Stimulated activated CD4-positive, alpha-beta T cell treated with anti-CD3 and anti-CD28 coated beads, Interleukin-4, amount 100 ng/mL, for 4 hours (primary cell): ENCODE measurements around the gene TMEM164.

Experiments
- DNase-seq, 2 experiments: peaks; one replicate each; pipeline ENCODE4 v3.0.0-alpha.2; 2020

The TMEM164 gene

DNA sequence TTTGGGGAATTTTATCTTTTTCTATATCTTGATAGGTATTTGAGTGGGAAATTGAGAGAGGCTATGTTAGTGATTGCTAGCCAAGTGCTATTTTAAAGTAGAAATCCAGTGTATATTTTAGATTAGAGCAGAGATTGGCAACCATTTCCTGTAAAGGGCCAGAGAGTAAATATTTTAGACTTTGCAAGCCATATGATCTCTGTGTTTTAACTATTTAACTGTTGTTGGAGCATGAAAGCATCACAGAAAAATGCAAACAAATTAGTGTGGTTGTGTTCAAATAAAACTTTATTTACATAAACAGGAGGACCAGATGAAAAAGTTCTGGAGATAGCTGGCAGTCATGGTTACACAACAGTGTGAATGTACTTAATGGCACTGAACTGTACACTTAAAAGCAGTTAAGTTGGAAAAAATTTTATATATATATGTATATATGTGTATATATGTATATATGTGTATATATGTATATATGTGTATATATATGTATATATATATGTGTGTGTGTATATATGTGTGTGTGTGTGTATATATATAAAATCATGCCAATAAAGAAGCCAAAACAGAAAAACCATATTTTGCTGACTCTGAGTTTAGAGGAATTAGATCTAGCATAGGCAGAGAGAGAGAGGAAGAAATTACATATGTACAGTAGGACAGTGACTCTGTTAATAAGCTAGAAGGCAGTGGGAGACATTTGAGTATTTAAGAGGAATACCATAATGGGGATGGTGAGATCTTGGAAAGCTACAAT is 83.4 kb downstream of the TMEM164 start:
- DNase-seq, result no peak

DNA sequence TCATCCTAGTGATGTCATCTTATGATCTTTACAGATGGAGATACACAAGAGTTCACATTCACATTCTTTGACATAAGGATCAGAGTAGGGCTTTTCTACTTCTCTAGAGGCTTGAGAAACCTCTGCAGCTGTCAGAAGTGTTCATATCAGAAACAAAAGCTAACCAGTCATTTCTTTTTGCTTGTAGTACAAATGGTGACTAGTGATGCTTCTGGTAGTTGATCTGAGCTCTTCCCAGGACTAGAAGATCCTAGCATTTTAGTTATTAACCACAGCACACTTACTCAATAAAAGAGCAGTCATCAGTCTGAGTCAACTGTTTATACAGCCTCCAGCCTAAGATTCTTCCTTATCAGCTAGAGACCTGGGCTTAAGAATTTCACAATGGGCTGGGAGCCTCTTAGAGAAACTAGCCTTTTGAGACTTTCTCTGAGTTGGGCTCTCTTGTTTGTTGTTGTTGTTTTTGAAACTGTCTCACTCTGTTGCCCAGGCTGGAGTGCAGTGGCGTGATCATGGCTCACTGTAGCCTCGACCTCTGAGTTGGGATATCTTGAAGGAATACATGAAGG is 84.1 kb downstream of the TMEM164 start:
- no peak for DNase-seq

DNA sequence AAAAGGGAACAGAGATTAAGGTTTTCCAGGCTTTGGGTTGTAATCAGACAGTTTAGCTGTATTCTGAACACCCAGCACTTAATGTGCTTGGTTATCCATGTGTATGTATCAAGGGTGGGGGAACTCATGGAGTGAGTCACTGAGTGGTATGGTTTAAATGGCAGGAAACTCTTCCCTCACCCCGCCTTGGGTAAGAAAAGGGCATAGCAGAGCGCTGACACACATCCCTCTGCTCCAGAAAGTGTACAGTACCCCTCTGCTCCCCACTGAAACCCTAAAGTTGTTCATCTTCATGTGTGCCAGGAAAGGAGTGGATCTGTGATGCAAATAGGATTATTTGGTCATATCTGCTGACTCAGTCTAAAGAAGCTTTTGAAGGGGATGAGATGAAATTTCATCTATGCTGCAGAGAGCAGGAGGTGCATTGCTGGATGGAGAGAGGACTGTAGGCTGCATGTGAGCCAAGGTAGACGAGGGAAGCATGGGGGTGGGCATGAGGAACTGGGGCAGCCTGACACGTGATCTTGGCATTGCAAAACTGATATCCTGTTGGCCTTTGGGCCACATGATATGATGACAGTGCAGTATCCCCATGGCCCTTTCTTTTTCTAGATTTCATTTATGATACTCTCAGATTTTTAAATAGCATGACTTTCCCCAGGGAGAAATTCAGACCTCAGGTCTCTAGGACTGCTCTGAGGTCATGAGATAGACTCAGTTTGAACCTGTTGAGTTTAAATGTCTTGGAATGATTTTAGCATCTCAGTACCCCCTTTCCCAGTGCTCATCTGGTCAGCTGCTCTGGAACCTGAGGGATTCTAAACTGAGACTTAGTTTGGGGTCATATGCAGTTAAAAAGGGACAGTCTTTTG is 84.8 kb downstream of the TMEM164 start:
- no peak for DNase-seq

DNA sequence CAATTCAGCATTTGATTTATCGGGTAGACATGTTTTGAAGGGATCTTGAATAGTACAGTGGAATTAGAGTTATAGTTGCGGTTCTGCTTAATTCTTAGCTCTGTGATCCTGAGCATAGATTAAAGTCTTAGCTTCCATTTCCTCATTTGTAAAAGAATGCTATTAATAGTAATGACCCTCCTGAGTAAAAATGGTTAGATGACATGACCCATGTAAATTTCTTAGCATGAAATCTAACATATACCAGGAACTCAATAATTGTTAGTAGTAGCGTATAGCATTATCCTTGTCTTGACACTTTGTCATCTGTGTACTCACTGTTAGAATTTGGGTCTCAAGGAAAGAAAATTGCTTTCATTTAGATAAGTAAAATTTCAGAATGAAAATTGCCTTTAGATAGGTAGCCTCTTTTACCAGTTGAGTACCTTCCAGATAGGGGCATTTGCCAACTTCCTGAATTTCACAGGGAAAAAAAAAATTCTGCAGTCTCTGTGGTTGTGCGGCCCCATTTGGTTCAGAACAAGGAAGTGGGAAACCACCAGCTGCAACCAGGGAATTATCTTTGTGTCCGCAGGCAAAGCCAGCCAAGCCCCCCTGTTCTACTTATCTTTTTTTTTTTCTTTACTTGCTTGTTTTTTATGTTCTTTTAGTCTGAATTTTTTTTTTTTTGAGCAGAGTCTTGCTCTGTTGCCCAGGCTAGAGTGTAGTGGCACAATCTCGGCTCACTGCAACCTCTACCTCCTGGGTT is 86.9 kb downstream of the TMEM164 start:
- no peak for DNase-seq

DNA sequence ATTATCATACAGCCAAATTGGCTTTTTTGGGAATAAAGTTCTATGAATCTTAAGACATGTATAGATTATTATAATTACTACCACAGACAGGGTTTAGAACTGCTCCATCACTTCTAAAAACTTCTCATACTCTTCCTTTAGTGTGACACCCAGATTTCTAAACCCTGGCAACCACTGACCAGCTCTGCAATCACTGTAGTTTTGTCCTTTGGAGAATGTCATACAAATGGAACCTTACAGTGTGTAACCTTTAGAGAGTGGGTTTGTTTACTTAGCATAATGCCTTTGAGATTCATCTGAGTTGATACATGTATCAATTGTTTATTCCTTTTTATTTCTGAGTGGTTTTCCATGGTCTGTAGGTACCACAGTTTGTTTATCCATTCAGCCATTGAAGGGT is 95.0 kb downstream of the TMEM164 start:
- no peak for DNase-seq

DNA sequence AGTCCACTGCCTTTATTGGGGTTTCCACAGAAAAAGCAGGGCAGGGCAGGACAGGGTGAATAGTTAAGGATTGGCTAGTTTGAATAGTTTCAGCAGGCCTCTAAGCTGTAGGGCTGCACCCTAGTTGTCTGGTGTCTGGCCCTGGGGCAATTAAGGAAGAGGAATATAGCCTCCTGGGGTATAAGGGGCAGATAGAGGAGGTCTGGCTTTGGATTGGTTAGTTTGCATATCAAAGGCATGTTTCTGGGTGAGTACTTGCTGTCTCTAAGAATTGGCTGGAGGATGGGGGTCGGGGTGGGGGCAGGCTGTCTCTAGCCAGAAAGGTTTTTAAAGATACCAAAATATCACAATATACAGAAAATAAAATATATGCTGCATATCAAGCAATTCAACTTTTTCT is 100.4 kb downstream of the TMEM164 start:
- DNase-seq, result no peak

DNA sequence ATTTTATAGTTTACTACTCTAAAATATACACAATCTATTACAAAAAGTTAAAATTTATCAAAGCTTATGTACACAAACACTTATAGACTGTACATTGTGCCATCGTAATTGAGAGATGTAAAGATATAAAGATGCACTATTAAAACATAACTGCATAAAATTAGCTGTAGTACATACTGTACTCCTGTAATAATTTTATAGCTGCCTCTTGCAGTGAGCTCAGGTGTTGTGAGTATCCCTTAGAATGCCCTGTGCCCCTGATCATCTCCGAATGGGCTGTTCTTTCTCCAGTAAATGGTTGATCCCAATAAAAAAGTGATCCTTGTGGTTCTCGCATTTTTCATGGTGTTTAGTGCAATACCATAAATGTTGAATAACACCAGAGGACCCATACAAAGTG is 101.2 kb downstream of the TMEM164 start:
- DNase-seq, result no peak

DNA sequence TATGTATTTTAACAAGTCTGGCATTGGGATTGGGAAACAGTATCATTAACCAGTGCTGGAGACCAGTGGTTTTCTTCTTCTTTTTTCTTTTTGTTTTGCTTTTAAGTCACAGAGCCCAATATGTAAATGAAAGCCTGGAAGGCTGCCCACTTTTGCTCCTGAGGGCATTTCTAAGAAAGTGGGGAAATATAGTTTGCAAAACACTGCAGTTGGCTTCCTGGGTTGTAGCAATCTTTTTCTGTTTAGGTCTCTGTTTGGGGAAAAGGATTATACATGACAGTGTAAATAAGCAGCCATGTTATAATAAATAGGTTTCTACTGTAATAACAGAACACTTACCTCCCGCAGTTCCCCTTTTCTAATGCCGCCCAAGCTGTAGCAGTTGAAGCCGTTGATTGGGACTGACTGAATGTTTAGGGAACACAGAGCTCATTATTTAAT is 105.5 kb downstream of the TMEM164 start:
- no peak for DNase-seq

DNA sequence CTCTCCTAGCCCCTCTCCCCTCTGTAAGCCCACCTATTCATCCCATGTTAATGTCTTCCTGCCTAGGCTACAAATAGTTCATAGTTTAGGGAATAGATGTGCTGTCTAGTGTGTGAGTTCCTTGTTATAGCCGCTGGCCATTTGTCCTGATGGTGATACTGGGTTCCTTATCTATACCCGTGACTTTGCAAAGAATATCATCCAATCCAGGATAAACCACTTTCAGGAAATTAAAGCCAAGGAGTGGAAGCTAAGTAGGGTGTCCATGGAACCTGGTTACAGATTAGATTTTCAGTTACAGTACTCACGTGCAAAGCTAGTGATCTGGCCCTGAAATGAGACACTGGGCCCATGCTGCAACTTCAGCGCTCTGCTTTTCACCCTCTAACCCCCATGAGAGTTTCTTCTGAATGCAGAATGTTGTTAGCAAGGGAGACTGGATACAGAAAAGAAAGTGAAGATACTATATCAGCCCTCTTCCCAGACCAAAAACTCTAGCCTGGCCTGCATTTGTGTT is 111.4 kb downstream of the TMEM164 start:
- DNase-seq, result no peak

DNA sequence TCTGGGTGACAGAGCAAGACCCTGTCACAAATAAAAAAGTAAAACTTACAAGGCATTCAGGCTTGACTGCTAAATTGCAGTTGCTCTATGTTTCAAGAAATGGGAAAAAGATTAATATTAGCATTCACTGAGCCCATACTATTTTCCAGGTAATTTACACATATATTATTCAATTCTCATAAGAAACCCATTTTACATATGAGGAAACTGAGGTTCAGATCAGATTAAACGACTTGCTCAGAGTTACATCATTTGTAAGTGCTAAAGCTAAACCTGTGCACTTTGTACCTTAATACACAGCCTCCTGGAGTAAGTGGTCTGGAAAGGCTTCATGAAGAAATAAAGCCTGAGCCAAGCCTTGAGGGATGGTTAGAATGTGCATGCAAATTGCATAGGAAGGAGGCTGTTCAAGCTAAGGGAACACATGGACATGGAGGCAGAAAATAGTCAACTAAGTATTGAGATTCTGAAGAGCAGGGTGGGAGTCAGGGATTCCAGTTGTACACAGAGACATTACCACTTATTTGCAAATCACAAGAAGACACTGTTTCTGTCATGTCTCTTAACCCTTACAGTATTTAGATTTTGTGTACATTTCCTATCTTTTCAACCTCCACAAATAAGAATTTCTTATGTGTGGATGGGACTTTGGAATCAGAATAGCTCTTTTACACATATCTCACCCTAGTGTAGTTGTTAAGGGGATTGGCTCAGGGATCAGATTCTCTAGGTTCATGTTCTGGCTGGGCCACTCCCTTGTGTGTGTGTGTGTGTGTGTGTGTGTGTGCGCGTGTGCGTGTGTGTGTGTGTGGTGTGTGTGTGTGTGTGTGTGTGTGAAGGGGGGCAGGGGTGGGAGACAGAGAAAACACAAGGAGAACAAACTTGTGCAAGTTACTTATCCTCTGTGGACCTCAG is 113.4 kb downstream of the TMEM164 start:
- DNase-seq, result no peak

DNA sequence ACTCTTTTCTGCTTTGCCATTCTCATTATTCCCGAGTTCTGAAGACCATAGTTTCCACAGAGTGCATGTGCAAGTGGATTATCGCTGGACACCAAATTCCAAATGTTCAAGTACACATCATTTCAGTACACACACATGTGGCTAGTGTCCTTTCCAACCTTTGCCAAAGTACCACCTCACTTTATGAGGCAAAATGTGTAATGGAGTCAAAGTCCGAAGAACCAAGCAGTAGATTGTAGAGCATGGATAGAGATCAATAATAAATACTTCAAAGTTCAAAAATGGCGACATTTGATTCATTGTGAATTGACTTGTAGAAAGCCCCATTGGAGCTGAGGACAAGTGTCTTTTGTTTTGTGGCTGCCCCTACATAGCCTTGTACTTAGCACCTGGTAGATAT is 115.6 kb downstream of the TMEM164 start:
- DNase-seq, result no peak

DNA sequence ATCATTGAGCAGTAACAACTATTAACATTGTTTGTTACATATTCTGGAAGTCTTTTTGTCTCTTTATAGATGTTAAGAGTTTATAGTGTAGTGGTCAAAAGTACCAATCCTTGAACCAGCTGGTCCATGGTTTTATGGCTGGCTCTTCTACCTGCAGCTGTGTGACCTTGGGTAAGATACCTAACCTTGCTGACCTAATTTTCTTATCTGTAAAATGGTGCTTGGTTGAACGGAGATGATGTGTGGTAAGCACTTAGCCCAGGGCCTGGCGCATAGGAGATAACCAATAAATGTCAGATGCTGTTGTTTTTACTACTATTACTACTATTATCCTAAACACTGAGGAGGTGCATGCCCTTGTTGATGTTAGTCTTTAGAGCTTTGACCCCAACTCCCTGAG is 116.6 kb downstream of the TMEM164 start:
- DNase-seq, result no peak

DNA sequence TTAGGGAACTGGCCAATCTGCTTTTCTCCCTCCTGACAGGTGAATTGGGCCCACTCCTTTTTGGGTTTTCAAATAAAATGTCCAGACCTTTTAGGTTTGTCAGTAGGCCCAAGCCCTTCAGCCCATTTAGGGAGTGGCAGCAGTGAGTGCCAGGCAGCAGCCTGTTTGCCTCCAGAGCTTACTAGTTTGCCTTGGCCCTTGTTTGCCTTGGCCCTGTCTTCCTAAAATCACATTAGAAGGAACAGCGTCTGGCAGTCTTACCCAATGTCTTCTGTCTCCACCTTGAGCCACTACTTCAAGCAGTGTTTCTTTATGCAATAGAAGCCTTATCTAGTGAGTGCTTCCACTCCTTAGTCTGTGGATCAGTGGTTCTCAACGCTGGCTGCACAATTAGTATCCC is 117.1 kb downstream of the TMEM164 start:
- DNase-seq, result no peak

DNA sequence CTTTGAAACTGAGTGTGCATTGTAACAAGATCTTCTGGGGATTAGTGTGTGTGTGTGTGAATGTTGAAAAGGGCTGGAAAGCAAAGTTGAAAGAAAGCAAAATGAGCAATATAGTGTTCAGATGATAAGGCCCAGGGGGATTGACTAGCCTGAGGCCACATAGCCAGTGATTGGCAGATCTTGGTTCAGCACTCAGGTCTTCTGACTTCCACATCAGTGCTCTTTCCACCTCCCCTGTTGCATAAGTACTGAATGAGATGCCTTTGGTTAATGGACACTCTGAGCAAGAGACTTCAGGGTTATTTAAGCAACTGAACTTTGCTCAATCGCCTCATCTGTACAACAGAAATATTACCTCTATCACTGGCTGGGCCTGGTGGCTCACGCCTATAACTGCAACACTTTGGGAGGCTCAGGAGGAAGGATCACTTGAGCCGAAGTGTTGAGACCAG is 120.4 kb downstream of the TMEM164 start:
- DNase-seq, result no peak

DNA sequence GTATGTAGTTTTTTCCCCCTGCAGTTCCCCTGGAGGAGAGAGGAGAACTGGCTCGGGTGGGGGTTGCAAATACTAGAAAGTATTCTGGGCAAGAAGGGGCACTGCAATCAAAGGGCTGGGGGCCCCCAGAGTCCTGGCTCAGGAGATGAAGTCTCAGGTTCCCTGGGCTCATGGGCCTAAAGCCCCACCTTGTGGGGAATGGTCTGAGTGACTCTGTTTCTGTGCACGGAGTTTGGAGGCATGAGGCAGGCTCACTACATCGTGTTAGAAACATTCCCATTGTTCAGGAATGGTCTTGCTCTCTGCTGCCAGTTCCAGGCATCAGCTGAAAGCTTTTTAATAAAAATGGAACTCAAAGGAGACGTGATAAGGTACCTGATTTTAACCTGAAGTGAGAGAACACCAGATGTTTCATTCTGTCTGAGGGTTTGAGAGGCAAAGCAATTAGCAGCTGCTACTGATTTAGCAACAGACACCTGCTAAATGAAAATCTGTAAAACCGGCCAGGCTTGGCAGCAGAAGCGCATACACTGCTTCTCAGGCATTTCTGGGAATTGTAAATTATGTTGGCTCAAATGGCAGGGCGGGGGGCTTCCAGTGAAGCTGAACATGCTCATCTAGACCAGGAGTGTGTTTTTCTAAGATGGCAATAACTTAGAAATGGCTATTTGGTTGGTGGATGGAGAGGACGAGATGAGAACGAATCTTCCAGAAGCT is 122.7 kb downstream of the TMEM164 start:
- no peak for DNase-seq

DNA sequence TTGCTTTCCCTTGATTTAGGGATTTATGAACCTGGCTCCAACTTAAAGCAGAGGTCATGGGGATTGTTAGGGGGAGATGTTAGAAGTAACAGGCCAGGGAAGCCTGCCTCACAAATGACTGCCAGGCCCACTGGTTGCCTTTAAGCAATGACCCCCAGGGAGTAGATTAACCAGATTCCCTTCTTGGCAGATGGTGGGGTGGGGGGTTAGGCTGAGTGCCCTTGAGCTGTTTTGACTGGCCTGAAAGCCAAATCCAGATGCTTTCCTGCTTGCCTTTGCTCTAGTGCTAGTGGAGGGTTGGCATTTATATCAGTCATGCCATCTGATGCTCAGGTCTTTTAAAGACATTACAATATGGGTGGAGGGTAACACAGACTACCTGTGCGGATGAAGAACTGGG is 128.1 kb downstream of the TMEM164 start:
- DNase-seq, result no peak

DNA sequence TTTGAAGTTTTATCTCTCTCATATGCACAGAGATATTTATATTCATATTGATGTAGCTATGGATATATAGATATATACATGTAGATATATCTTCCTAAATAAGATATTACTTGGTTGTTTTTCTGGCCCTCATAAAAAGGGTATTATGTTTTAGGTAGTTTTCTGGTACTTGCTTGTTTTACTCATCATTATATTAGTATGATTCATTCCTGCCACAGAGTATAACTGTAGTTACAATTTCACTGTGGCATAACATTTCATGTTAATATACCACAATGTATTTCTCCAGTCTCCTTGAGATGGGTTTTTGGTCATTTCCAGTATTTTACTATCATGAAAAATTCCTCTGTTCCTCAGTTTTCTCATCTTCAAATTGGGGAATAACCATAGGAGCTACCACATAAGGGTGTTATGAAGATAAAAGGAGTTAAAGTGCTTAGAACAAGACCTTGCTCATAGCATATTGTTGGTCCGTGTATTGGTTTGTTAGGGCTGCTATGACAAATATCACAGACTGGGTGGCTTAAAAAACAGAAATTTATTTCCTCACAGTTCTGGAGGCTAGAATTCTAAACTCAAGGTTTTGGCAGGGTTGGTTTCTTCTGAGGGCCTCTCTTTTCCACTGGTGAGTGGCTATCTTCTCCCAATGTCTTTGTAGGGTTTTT is 129.7 kb downstream of the TMEM164 start:
- DNase-seq, result no peak

DNA sequence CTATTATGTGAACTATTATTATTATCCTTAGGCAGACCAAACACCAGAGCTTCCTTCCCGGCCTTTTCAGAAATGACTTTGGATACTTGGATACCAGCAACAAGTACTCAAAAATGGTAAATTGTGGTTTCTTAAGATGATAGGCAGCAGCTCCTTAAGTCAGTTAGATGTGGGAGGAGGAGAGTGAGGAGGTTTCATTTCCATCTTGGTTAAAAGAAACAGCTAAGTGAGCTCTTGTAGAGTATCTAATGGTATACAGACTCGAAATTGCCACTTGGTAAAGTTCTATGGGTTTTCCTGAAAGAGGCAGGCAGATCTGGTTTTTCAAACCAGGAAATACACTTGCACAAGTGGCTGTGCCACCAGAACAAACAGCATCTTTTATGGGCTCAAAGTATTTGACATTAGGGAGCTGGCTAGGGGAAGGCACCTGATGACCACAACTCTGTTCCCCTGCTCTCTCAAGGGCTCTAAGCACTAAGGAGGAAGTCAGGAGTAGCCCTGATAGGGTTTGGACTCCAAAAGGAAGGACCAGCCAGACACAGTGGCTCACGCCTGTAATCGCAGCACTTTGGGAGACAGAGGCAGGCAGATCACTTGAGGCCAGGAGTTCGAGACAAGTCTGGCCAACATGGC is 130.9 kb downstream of the TMEM164 start:
- DNase-seq, result no peak

DNA sequence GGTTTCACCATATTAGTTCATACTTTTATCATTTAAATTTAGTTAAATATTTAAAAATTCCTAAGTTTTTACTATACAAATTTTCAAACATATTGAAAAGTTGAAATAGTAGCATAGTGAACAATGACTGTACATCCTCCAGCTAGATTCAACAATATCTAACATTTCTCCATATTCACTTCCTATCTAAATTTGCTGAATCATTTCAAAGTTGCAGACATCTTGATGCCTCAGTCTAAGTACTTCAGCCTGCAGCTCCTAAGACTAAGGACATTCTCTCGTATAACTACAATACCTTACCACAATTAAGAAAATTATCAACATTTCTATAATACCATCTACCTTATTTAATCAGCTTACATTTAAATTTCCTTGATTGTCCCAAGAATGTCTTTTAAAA is 132.7 kb downstream of the TMEM164 start:
- no peak for DNase-seq

DNA sequence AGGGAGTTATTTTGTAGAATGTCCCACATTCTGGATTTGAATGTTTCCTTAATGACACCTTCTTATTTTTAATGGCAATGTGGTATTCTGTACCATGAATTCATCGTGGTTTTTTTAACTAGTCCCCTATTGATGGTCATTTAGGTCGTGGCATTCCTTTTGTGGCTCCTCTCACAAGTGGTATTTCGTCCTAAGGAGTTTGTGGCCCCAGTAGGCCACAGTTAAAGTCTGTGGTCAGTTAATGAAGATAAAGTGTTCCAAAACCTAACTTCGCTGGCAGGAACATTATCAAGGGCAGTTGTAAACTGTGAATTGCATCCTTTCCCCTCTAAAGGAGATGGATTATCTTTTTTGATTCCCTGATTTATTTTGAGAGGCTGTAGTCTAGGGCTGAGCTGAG is 133.2 kb downstream of the TMEM164 start:
- DNase-seq, result no peak
